H1 (cell line): Measurements from ENCODE around the gene ASRGL1. TPM values are rescaled to one million over a fixed set of nuclear protein-coding genes. Genes with fewer than 3 reads are reported as not detected.

Experiments
- CTBP2 ChIP-seq: IDR thresholded peaks from 2 replicates; pipeline ENCODE4 v1.7.0; 2011; ENCODE audit warnings: borderline replicate concordance, mild to moderate bottlenecking, moderate library complexity, mixed read lengths, low read length; ENCODE audit not compliant: insufficient read depth, insufficient read length
- PHF8 ChIP-seq: fragments of 200-600 bp; sonication (generic); conservative IDR thresholded peaks from 2 replicates; pipeline ENCODE4 v1.7.1; 2012; ENCODE audit warnings: low read depth, mild to moderate bottlenecking, inconsistent platforms, low read length, moderate library complexity
- SAP30 ChIP-seq: fragments of 300-600 bp; sonication (generic); IDR thresholded peaks from 2 replicates; pipeline ENCODE4 v1.7.1; 2012; ENCODE audit warnings: low read length, moderate library complexity, mild to moderate bottlenecking, inconsistent platforms; ENCODE audit not compliant: insufficient read depth, insufficient replicate concordance
- SIRT6 ChIP-seq: IDR thresholded peaks from one replicate; pipeline ENCODE4 v1.7.1; 2012; ENCODE audit warnings: low read length, inconsistent platforms
- polyA plus RNA-seq, 7 experiments: library from polyadenylated mRNA; depleted of rRNA in 3 of 7; stranded (reverse) in 5 of 7; unstranded in 2 of 7; fragments of >200 nt in 5 of 7; fragments of 200-250 nt in 2 of 7; gene quantifications; 1 replicate in 5 of 7; 2 replicates in 1 of 7; 4 replicates in 1 of 7; pipeline versions ENCODE4 v1.2.1 to v1.2.3, GENCODE V29; 2011 to 2013; ENCODE audit warnings: missing spikeins in 2 of 7, mixed read lengths in 2 of 7
- total RNA-seq: library from RNA; stranded (reverse); fragmentation: NEBNext Ultra II Directional; extraction: Animal tissue kit (Norgen Biotek cat#: 25700); gene quantifications from 2 replicates; pipeline ENCODE4 v1.2.1, GENCODE V29; 2021
- TF ChIP-seq, protein P1 (sequence below): IDR thresholded peaks from 2 replicates; pipeline ENCODE4 v1.6.1; 2012; ENCODE audit warnings: inconsistent platforms

The ASRGL1 gene
- total and polyA plus RNA-seq, 2 of the 8 experiments (the other 6 are each of a cell fraction or from before 2014, with no cell fraction given), result 19.9 to 23.5 TPM

GRCh38 chr11:62358273-62358672 is 21.0 kb downstream of the ASRGL1 start (continued):
- TF ChIP-seq, protein P1, sequence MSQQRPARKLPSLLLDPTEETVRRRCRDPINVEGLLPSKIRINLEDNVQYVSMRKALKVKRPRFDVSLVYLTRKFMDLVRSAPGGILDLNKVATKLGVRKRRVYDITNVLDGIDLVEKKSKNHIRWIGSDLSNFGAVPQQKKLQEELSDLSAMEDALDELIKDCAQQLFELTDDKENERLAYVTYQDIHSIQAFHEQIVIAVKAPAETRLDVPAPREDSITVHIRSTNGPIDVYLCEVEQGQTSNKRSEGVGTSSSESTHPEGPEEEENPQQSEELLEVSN, result no peak
- TF ChIP-seq CTBP2 (no peak), SIRT6 (no peak), SAP30 (no peak), PHF8 (no peak)
